Activated CD8-positive, alpha-beta memory T cell treated with anti-CD3 and anti-CD28 coated beads, Interleukin-2, amount 50 U/mL, for 48 hours (primary cell): ENCODE data around the gene TNFSF8.

Experiments used
- DNase-seq: peaks from one replicate; pipeline ENCODE4 v3.0.0-alpha.2; 2020

TNFSF8 gene

GRCh38 chr9:114935119-114935518 is 4.7 kb upstream of the TNFSF8 start:
- no peak for DNase-seq

DNA sequence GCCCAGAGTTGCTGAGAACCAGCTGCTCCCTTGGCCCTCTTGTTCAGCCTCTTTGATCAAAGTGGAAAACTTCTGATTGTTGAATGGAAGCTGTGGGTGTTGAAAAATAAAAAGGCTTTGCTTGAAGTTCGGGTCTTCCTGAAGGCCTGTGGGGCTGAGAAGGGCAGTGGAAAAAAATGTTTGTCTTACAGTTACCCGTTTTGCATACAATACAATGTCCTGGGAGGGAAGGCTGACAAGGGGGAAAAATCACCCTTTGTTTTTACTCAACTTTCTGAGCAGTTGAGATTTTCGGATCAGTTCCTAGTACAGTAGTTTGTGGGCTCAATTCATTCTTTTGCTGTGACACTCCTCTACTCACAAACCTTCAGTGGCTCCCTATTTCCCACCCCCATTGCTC is 2.1 kb upstream of the TNFSF8 start:
- DNase-seq: no peak

GRCh38 chr9:114931407-114931806 is 1.0 kb upstream of the TNFSF8 start:
- no peak for DNase-seq

GRCh38 chr9:114929201-114929600 is 1.2 kb downstream of the TNFSF8 start:
- no peak for DNase-seq

DNA sequence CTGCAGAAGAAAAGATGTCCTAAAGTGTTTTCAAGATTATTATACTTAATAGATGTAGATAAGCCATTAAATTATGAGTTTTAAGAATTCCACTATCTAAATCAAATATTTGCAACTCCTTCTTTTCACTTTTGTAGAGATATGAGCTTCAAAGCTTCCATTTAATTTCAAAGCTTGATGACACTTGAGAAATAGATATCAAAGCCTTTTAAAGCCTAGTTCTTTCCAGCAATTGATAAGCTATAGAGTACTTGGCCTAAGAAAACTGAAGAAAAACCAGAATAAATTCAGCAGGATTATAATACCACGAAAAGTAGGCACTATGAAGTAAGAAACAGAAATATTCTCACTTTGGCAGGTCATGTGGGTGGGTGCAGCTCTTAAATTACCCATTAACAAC is 1.7 kb downstream of the TNFSF8 start:
- no peak for DNase-seq

GRCh38 chr9:114928136-114928535 is 2.3 kb downstream of the TNFSF8 start:
- DNase-seq: no peak

DNA sequence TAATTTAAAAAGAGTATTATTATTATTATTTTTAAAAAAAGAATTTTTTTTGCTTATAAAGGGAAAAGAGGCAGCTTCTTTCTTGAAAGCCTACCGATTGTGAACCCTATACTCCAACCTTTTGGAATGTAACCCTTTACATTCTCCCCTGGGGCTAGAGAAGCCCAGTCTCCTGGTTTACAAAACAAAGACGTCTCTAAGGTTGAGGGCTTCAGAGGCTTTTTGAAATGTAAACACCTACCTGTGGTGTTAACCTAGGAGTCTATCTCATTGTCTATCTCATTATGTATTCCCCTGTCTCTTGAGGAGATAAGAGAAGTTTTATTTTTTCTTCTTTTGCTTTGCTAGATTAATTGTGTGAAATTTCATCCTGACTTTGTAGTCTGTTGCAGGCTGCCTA is 4.7 kb downstream of the TNFSF8 start:
- no peak for DNase-seq

- DNase-seq: no peak
Observed at GRCh38 chr9:114925039-114925438, 5.4 kb downstream of the TNFSF8 start.

GRCh38 chr9:114924327-114924726 is 6.1 kb downstream of the TNFSF8 start:
- DNase-seq: no peak

DNA sequence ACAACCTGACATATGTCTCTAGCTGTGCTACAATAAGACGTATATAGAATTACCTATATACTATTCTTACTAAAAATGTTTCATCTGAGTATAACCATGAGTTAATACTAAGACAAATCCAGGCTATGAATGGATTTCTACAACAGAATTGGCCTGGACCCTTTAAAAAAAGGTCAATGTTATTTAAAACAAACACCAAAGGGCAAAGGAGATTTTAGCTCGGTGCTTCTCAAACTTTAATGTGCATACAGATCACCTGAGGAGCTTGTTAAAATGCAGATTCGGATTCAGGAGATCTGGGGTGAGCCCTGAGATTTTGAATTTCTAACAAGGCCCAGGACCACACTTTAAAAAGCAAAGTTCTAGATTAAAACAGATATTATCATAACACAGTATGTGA is 6.5 kb downstream of the TNFSF8 start:
- DNase-seq: no peak

DNA sequence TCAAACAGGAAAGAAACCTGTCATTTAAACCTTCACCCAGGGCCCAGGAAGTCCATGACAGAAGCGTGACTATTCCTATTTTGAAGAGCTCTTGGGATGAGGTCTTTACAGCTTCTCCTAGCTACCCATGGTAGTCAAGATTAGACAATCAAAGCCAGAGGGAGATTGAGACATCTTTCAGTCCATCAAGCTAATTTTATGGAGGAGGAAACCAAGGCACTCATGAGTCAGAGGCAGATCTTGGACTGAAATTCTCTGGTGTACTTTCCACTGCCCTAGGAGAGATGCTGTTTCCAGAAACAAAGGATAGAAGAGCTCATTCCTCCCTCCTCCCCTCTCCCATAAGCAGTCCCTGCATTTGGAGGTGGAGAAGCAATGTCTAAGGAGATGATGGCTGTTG is 9.2 kb downstream of the TNFSF8 start:
- DNase-seq: no peak

DNA sequence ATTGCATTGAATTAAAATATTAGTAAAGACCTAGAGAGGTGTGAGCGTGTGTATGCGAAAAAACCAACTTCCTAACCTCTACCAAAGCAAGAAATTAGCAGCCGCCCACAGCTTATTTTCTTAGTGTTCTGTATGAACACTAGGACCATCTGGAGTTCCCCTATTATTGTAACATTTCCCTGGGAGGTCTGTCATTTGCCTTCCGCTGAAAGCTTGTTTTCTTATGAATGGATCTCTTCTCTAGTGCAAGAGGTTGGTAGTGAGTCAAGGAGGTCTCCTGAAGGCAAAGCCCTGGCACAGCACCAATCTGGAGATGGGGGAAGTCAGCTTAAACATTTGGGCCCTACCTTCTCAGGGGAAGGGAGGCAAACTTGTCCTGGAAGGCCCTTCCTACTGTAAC is 10.8 kb downstream of the TNFSF8 start:
- no peak for DNase-seq

GRCh38 chr9:114916481-114916880 is 13.9 kb downstream of the TNFSF8 start:
- no peak for DNase-seq

DNA sequence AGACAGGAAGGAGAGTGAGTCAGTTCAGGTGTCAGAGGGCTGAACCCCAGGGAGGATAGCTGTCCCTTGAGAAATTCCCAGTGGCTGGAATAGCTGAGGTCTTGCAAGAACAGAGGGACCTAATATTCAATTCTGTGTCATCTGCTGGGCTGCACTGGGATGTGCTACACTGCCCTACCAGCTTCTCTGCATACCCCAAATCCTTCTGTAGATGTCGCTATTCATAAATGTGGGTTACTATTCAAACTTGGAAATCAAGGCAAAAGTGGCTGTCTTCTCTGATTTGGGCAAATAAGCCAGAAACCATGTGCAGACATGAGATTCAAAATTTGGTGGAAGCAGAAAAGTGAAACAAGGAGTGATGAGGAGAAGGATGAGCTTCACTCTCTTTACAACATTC is 16.3 kb downstream of the TNFSF8 start:
- DNase-seq: no peak

DNA sequence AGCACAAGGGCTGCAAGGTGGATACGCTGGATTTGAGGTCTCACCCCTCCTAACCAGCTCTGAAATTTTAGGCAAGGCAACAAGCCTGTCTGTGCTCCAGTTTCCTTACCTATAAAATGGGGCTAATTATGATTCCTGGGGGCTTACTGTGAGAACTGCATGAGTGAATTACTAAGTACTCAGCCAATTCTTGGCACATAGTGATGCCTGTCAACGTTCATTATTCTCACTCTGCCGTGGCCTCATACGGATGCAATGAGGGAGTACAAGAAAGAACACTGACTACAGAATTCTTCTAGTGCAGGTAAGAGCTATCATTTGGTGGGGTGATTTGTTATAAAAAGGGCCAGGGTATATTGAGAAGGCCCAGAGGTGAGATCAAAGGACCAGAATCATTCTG is 16.7 kb downstream of the TNFSF8 start:
- DNase-seq: no peak

DNA sequence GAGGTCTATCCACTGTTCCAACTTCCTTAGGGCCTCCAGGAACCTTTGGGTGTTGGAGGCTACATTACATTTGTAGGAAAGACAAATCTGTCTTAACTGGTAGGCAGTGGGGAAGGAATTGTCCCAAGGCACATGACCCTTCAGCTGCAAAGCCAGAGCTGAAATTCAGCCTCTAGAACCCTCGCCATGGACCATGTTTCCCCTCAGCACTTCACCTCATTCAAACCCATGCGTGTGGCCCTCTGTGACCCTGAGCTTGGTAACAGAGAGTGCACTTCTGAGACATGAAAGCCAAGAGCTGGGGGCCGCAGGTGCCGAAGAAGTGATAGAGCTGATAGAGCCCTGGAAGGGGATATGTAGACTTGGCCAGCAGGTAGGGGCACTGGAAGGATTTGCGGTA is 17.2 kb downstream of the TNFSF8 start:
- DNase-seq: no peak

DNA sequence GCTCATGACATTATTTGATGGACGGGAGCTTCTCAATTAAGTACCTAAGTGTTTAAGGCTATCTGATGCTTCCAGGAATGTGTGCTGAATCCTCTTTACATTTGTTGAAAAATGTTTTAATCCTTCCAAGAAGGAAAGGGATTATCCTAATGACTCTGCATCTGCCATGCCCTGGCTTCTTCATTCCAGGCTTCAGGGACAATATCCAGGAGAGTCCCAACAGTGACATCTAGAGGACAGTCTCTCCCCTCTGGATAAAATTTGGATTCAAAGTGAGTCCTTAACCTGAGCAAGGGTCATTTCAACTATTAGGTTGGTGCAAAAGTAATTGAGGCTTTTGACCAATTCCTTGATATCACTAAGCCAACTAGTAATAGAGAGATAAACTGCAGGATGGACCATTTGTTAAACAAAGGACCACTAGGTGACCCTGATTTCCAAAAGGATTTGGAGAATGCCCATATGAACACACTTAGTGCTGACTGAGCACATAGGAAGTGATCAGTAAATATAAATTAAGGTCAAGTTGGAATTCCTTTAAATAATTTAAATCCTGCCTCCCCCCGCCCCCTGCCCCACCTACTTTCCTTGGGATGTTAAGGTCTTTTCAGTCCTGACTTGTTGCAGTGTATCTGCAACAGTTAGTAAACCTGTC is 19.1 kb downstream of the TNFSF8 start:
- no peak for DNase-seq

DNA sequence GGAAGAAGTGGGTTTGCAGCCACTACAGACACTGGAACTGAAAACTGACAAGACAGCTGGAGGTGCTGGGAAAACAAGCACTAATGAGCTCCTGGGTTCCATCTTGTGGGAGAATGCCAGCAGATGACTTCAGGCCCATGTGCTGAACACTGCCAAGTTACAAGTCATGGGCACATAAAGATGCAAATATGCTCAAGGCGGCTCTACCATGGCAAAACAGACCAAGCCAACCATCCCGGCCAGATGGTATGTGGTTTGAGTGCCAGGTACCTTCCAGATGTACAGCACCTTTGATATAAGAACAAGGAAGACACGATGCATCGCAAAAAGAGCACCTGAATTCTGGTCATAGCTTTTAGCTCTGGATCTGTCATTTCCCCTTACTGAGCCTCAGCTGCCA is 19.9 kb downstream of the TNFSF8 start:
- no peak for DNase-seq

DNA sequence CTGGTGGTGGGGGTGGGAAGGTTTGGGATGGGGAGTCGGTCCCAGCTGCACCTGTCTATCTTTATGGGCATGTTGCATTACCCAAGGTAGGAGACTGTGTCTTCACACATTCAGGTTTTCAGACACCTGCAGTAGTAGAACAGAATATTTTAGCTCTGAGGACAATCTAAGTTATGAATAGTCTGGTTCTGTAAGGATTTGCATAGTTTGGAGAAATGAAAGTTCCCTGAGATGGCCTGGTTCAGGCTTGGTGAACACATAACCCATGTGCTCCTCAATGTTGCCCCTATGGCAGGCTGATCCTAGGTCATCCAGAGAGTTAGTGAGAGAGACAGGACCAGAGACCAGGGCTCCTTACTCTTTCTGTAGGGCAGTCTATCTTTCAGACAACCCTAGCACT is 20.7 kb downstream of the TNFSF8 start:
- no peak for DNase-seq

DNA sequence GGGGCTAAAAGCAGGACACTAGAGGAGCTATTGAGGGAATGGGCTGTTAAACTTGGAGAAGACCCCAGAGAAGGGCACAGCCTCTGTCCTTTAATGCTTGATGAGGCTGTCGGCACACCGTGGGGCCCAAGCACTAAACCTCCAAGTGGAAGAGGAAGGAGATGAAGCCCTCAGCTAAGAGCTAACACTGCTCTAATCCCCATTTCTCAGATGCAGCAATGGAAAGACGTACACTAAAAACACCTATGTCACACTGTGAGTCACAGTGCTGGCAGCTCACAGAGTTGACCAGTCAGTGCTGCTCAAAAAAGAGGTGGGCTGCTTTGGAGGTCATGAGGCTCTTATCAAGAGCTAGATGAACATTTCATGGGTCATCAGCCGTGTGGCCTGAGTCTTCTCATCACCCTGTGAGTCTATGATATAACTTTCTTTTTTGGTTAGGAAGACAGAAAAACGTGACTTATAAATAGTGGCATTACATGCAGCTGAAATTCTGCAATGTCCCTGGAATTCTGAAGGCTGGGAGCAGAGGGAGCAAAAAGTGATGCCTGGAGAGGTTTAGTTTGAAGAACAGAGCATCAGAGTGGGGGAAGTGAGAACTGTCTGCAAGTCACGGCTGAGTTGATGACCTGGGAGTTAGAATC is 21.5 kb downstream of the TNFSF8 start:
- DNase-seq: no peak

- DNase-seq: no peak
Observed at GRCh38 chr9:114908104-114908622, 22.2 kb downstream of the TNFSF8 start.

DNA sequence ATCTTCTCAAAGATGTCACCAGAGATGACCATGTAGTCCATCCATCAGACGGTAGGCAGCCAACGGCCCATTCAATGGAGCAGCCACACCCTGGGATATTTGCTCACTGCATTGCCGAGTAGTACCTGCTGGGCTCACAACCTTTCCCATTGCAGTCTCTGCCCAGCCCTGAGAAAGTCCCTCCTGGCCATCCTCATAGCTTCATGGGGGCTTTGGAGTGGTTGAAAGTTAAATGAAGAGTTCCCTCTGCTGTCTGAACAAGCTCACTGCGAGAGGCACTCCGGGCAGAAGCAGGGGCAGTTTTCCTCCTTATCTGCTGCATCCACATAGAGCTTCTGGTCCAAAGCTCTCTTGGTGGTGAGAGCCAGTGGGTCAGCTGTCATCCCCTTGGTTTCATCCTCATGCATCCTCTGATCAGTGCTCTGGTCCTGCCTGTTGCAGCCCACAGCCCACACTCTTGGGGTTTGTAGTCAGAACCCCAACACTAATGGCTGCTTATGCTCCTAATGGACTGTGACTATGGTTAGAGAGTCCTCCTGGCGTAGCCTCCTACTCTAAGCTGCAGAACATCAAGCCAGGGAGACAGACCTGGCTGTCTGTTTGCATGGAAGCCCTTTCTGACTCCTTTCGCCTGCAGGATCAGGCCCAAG is 23.3 kb downstream of the TNFSF8 start:
- DNase-seq: no peak

- no peak for DNase-seq
Observed at GRCh38 chr9:114905170-114905940, 25.0 kb downstream of the TNFSF8 start.
